ENCODE data around the gene MRPL2.

MRPL2 gene

GRCh38 chr6:43020052-43020705 is 39.1 kb downstream of the MRPL2 start:
- no peak for DNase-seq (ENCODE audit: low read depth)

DNA sequence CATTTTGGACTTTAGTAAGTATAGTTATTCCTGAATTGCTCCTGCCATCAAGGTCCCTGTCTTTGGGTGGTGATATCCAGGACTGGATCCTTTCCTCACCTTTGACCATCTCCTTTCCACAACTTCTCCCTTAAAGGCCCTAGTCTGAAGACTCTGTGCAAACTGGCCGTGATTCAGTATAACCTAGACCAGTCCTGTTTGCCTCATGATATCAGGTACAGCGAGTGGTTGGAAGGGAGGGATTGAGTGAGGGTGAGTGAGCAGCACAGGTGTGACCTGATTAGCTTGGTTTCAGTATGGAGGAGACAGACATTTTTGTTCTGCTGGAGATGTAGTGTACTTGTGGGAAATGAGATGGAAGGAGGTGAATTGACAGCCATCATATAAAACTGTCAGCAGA is 40.1 kb downstream of the MRPL2 start:
- DNase-seq (ENCODE audit: low read depth), result no peak

GRCh38 chr6:43016943-43017334 is 42.3 kb downstream of the MRPL2 start:
- DNase-seq (ENCODE audit: low read depth), result no peak

GRCh38 chr6:43016176-43016942 is 42.9 kb downstream of the MRPL2 start:
- no peak for DNase-seq (ENCODE audit: low read depth)

- DNase-seq (ENCODE audit: low read depth), result no peak
Measured at GRCh38 chr6:43014434-43014909, 44.8 kb downstream of the MRPL2 start.

- DNase-seq (ENCODE audit: low read depth), result peak; percentile 97
Measured at GRCh38 chr6:43013843-43014433, 45.3 kb downstream of the MRPL2 start, which contains the start of the genes KLHDC3 and MEA1. Gene KLHDC3 (plus strand): TSS chr6:43014249. CDS start chr6:43017193, 2,944 bp downstream. Gene MEA1 (minus strand): TSS chr6:43013946. CDS start chr6:43013813, 133 bp downstream.

GRCh38 chr6:43013097-43013842 is 46.0 kb downstream of the MRPL2 start:
- DNase-seq (ENCODE audit: low read depth), result no peak

GRCh38 chr6:43012364-43012763 is 46.9 kb downstream of the MRPL2 start:
- DNase-seq (ENCODE audit: low read depth), result no peak

- no peak for DNase-seq (ENCODE audit: low read depth)
Measured at GRCh38 chr6:43011207-43011606, 48.0 kb downstream of the MRPL2 start.

DNA sequence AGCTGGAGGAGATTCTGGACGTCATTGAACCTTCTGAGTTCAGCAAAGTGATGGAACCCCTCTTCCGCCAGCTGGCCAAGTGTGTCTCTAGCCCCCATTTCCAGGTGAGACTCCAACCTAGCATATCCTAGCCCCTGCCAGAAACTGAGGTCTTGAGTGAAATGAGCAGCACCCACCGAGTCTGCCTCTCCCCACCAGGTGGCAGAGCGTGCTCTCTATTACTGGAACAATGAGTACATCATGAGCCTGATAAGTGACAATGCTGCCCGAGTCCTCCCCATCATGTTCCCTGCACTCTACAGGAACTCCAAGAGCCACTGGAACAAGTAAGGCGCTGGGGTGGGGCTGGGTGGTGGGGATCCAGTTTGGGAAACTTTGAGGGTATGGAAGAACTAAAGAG is 50.1 kb downstream of the MRPL2 start:
- no peak for DNase-seq (ENCODE audit: low read depth)

GRCh38 chr6:43007126-43007525 is 52.1 kb downstream of the MRPL2 start:
- no peak for DNase-seq (ENCODE audit: low read depth)

DNA sequence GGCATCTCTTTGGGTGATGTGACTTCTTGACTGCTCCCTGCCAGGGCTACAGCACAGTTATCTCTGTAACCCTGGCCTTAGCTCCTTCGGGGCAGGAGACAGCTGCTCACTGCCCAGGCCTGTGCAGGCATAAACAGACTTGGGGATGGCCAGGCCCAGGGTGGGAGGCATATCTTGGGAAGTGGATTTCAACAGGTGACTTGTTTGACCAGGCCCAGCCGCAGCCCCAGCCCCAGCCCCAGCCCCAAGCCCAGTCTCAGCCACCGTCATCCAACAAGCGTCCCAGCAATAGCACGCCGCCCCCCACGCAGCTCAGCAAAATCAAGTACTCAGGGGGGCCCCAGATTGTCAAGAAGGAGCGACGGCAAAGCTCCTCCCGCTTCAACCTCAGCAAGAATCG is 53.0 kb downstream of the MRPL2 start:
- DNase-seq (ENCODE audit: low read depth), result no peak

GRCh38 chr6:43005844-43006243 is 53.4 kb downstream of the MRPL2 start:
- DNase-seq (ENCODE audit: low read depth), result no peak
